HCT116 (cell line): Measurements from ENCODE around the gene MRTFB.

Source experiments
- EGR1 ChIP-seq: IDR thresholded peaks from 2 replicates; pipeline ENCODE4 v1.6.1; 2012; ENCODE audit warnings: low read depth
- EZH2 ChIP-seq: fragments of 200-600 bp; sonication (generic); IDR thresholded peaks from 2 replicates; pipeline ENCODE4 v1.6.1; 2017; ENCODE audit warnings: antibody characterized with exemption, mixed run types
- POLR2A ChIP-seq: IDR thresholded peaks from 2 replicates; pipeline ENCODE4 v1.7.0; 2011; ENCODE audit warnings: borderline replicate concordance; ENCODE audit not compliant: insufficient read depth, insufficient read length; ENCODE audit errors: extremely low read depth
- RAD21 ChIP-seq: IDR thresholded peaks from 2 replicates; pipeline ENCODE4 v1.6.1; 2012; ENCODE audit warnings: low read depth, mild to moderate bottlenecking
- TF ChIP-seq, protein P1 (sequence below), 3 experiments: fragments of 200-600 bp in 1 of 3; sonication (generic) in 1 of 3; IDR thresholded peaks in 2 of 3; conservative IDR thresholded peaks in 1 of 3; 2 replicates each; pipeline ENCODE4 v1.5.1; 2012 to 2017; ENCODE audit warnings: low read depth in 2 of 3, low read length in 2 of 3, antibody characterized with exemption in 1 of 3, borderline replicate concordance in 1 of 3, control low read depth in 1 of 3, mild to moderate bottlenecking in 1 of 3, mixed read lengths in 1 of 3, mixed run types in 1 of 3, moderate library complexity in 1 of 3; ENCODE audit not compliant: insufficient read depth in 1 of 3
- TF ChIP-seq, protein P2 (sequence below): IDR thresholded peaks from 2 replicates; pipeline ENCODE4 v1.6.1; 2012
- TF ChIP-seq, protein P3 (sequence below): IDR thresholded peaks from 2 replicates; pipeline ENCODE4 v1.6.1; 2012; ENCODE audit warnings: low read depth

DNA sequence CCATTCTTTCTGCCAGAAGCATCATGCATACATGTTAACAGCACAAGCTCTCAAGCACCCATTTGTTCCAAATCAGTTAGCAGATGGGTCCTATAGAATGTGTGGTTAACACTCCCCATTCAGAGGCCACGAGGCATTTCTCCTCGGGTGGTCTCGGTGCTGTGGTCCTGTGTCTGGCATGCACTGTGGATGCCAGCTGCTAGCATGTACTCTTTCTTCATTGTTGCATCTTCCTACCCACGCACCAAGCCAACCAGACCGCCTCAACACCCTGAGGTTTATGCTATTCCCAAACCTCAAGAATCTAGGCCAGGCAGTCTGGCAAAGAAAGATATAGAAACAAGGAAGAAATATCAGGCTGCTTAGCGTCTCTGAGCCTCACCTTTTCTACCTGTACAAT lies 27.8 kb upstream of the MRTFB start:
- TF ChIP-seq EZH2 (no peak), RAD21 (no peak), EGR1 (no peak), POLR2A (no peak)
- TF ChIP-seq, protein P1, sequence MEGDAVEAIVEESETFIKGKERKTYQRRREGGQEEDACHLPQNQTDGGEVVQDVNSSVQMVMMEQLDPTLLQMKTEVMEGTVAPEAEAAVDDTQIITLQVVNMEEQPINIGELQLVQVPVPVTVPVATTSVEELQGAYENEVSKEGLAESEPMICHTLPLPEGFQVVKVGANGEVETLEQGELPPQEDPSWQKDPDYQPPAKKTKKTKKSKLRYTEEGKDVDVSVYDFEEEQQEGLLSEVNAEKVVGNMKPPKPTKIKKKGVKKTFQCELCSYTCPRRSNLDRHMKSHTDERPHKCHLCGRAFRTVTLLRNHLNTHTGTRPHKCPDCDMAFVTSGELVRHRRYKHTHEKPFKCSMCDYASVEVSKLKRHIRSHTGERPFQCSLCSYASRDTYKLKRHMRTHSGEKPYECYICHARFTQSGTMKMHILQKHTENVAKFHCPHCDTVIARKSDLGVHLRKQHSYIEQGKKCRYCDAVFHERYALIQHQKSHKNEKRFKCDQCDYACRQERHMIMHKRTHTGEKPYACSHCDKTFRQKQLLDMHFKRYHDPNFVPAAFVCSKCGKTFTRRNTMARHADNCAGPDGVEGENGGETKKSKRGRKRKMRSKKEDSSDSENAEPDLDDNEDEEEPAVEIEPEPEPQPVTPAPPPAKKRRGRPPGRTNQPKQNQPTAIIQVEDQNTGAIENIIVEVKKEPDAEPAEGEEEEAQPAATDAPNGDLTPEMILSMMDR (IDR thresholded peaks at IDR 0.05 in 2 of 3, conservative IDR thresholded peaks at IDR 0.05 in 1 of 3; ENCODE audit: borderline replicate concordance in 1 of 3, insufficient read depth in 1 of 3, low read depth in 2 of 3, low read length in 2 of 3) = no peak
- TF ChIP-seq, protein P2, sequence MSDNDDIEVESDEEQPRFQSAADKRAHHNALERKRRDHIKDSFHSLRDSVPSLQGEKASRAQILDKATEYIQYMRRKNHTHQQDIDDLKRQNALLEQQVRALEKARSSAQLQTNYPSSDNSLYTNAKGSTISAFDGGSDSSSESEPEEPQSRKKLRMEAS = no peak
- TF ChIP-seq, protein P3, sequence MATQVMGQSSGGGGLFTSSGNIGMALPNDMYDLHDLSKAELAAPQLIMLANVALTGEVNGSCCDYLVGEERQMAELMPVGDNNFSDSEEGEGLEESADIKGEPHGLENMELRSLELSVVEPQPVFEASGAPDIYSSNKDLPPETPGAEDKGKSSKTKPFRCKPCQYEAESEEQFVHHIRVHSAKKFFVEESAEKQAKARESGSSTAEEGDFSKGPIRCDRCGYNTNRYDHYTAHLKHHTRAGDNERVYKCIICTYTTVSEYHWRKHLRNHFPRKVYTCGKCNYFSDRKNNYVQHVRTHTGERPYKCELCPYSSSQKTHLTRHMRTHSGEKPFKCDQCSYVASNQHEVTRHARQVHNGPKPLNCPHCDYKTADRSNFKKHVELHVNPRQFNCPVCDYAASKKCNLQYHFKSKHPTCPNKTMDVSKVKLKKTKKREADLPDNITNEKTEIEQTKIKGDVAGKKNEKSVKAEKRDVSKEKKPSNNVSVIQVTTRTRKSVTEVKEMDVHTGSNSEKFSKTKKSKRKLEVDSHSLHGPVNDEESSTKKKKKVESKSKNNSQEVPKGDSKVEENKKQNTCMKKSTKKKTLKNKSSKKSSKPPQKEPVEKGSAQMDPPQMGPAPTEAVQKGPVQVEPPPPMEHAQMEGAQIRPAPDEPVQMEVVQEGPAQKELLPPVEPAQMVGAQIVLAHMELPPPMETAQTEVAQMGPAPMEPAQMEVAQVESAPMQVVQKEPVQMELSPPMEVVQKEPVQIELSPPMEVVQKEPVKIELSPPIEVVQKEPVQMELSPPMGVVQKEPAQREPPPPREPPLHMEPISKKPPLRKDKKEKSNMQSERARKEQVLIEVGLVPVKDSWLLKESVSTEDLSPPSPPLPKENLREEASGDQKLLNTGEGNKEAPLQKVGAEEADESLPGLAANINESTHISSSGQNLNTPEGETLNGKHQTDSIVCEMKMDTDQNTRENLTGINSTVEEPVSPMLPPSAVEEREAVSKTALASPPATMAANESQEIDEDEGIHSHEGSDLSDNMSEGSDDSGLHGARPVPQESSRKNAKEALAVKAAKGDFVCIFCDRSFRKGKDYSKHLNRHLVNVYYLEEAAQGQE = no peak
